Measurements from ENCODE around the gene ULBP2.
"Not testable (repeated sequence)": the region's sequence is repeated elsewhere in the genome, so short reads cannot be mapped to it uniquely, and the experiment has no call there.

ULBP2 gene

GRCh38 chr6:149909701-149910470, 31.9 kb upstream of the ULBP2 start:
- no peak for DNase-seq

GRCh38 chr6:149910721-149911151, 31.1 kb upstream of the ULBP2 start:
- DNase-seq: no peak

GRCh38 chr6:149912680-149913079, 29.1 kb upstream of the ULBP2 start:
- not testable (repeated sequence) for DNase-seq

- DNase-seq: no peak
Observed at GRCh38 chr6:149913085-149913484, 28.7 kb upstream of the ULBP2 start.

GRCh38 chr6:149913540-149914240, 28.1 kb upstream of the ULBP2 start:
- DNase-seq: no peak

GRCh38 chr6:149915970-149916865, 25.6 kb upstream of the ULBP2 start:
- DNase-seq: no peak

- DNase-seq: no peak
Observed at GRCh38 chr6:149917679-149918078, 24.1 kb upstream of the ULBP2 start.

- no peak for DNase-seq
Observed at GRCh38 chr6:149918151-149918905, 23.5 kb upstream of the ULBP2 start.

GRCh38 chr6:149919126-149919833, 22.5 kb upstream of the ULBP2 start:
- not testable (repeated sequence) for DNase-seq

GRCh38 chr6:149919834-149920225, 22.0 kb upstream of the ULBP2 start:
- no peak for DNase-seq

GRCh38 chr6:149921361-149921760, 20.5 kb upstream of the ULBP2 start:
- no peak for DNase-seq

- DNase-seq: not testable (repeated sequence)
Observed at GRCh38 chr6:149922091-149922490, 19.7 kb upstream of the ULBP2 start.

GRCh38 chr6:149922642-149923326, 19.0 kb upstream of the ULBP2 start, which contains the start of gene RAET1G:
RAET1G (minus strand) TSS chr6:149923121; CDS start chr6:149923010, 111 bp downstream.
- peak; percentile 75 to 84 for DNase-seq

- DNase-seq: no peak
Observed at GRCh38 chr6:149923327-149923986, 18.4 kb upstream of the ULBP2 start.

- DNase-seq: no peak
Observed at GRCh38 chr6:149924206-149924932, 17.4 kb upstream of the ULBP2 start.

- no peak for DNase-seq
Observed at GRCh38 chr6:149924933-149925252, 16.9 kb upstream of the ULBP2 start.

GRCh38 chr6:149925253-149925973, 16.4 kb upstream of the ULBP2 start:
- no peak for DNase-seq

- peak; percentile 70 for DNase-seq
Observed at GRCh38 chr6:149925974-149926777, 15.6 kb upstream of the ULBP2 start.

All from stimulated activated CD4-positive, alpha-beta T cell treated with anti-CD3 and anti-CD28 coated beads, Interleukin-4, amount 100 ng/mL, for 4 hours (primary cell).